ENCODE results near the gene BTRC.

Gene BTRC

GRCh38 chr10:101558671-101559595 is 205.0 kb downstream of the BTRC start:
- no peak for TF ChIP-seq CTCF (IDR thresholded peaks at IDR 0.05; ENCODE audit: extremely low read depth, insufficient read depth, missing control alignments)
- in situ Hi-C loops (cut with MboI; ENCODE audit: low pct_unique_long_range_greater_than_20kb, low sequenced_read_pairs, unreplicated experiment), result loop anchor here (25.0 kb wide), 2 partner anchors 247 to 347 kb away; no protein-coding TSS in a partner anchor
- no peak for DNase-seq (ENCODE audit: low spot score)

GRCh38 chr10:101559596-101560297 is 205.8 kb downstream of the BTRC start:
- DNase-seq (ENCODE audit: low spot score), result no peak
- TF ChIP-seq CTCF (IDR thresholded peaks at IDR 0.05; ENCODE audit: extremely low read depth, insufficient read depth, missing control alignments), result no peak
- in situ Hi-C loops (cut with MboI; ENCODE audit: low pct_unique_long_range_greater_than_20kb, low sequenced_read_pairs, unreplicated experiment), result loop anchor here (25.0 kb wide), 2 partner anchors 247 to 347 kb away; no protein-coding TSS in a partner anchor

GRCh38 chr10:101560298-101561067 is 206.5 kb downstream of the BTRC start:
- TF ChIP-seq CTCF (IDR thresholded peaks at IDR 0.05; ENCODE audit: extremely low read depth, insufficient read depth, missing control alignments), result no peak
- in situ Hi-C loops (cut with MboI; ENCODE audit: low pct_unique_long_range_greater_than_20kb, low sequenced_read_pairs, unreplicated experiment), result loop anchor here (25.0 kb wide), 2 partner anchors 248 to 348 kb away; no protein-coding TSS in a partner anchor
- no peak for DNase-seq (ENCODE audit: low spot score)

- no peak for TF ChIP-seq CTCF (IDR thresholded peaks at IDR 0.05; ENCODE audit: extremely low read depth, insufficient read depth, missing control alignments)
- DNase-seq (ENCODE audit: low spot score), result no peak
- in situ Hi-C loops (cut with MboI; ENCODE audit: low pct_unique_long_range_greater_than_20kb, low sequenced_read_pairs, unreplicated experiment), result loop anchor here (25.0 kb wide), 2 partner anchors 249 to 349 kb away; no protein-coding TSS in a partner anchor
Measured at GRCh38 chr10:101561068-101561915, 207.3 kb downstream of the BTRC start.

GRCh38 chr10:101562231-101562630 is 208.3 kb downstream of the BTRC start:
- no peak for DNase-seq (ENCODE audit: low spot score)
- in situ Hi-C loops (cut with MboI; ENCODE audit: low pct_unique_long_range_greater_than_20kb, low sequenced_read_pairs, unreplicated experiment), result loop anchor here (25.0 kb wide), 2 partner anchors 250 to 350 kb away; no protein-coding TSS in a partner anchor
- no peak for TF ChIP-seq CTCF (IDR thresholded peaks at IDR 0.05; ENCODE audit: extremely low read depth, insufficient read depth, missing control alignments)

Data from GM13977 (cell line).